GM21825 (cell line): Measurements from ENCODE around the gene DACT2.
"Not testable (repeated sequence)": the region's sequence is repeated elsewhere in the genome, so short reads cannot be mapped to it uniquely, and the experiment has no call there.

Source experiments
- ATAC-seq: cut with Tn5 transposase; IDR thresholded peaks from one replicate; pipeline ENCODE4 v1.9.1; 2021; ENCODE audit warnings: mild to moderate bottlenecking, moderate library complexity; ENCODE audit not compliant: unreplicated experiment

Gene DACT2

GRCh38 chr6:168326294-168327261 is 7.0 kb upstream of the DACT2 start:
- ATAC-seq, result no peak

GRCh38 chr6:168322966-168323365 is 3.4 kb upstream of the DACT2 start:
- ATAC-seq, result no peak

GRCh38 chr6:168320634-168321033 is 1.1 kb upstream of the DACT2 start:
- no peak for ATAC-seq

GRCh38 chr6:168318579-168319278 is 848 bp downstream of the DACT2 start:
- ATAC-seq, result no peak

- ATAC-seq, result no peak
Measured at GRCh38 chr6:168318090-168318489, 1.5 kb downstream of the DACT2 start.

GRCh38 chr6:168315596-168315995 is 4.0 kb downstream of the DACT2 start:
- ATAC-seq, result no peak

- ATAC-seq, result no peak
Measured at GRCh38 chr6:168314948-168315347, 4.6 kb downstream of the DACT2 start.

GRCh38 chr6:168314021-168314420 is 5.6 kb downstream of the DACT2 start:
- no peak for ATAC-seq

- no peak for ATAC-seq
Measured at GRCh38 chr6:168313431-168314011, 6.1 kb downstream of the DACT2 start.

- ATAC-seq, result not testable (repeated sequence)
Measured at GRCh38 chr6:168312125-168312507, 7.5 kb downstream of the DACT2 start.

GRCh38 chr6:168311410-168312124 is 8.0 kb downstream of the DACT2 start:
- no peak for ATAC-seq

GRCh38 chr6:168310945-168311344 is 8.6 kb downstream of the DACT2 start:
- no peak for ATAC-seq

- ATAC-seq, result no peak
Measured at GRCh38 chr6:168310403-168310802, 9.2 kb downstream of the DACT2 start.

- ATAC-seq, result no peak
Measured at GRCh38 chr6:168309997-168310396, 9.6 kb downstream of the DACT2 start.

- ATAC-seq, result no peak
Measured at GRCh38 chr6:168309183-168309582, 10.4 kb downstream of the DACT2 start.

GRCh38 chr6:168308390-168309144 is 11.0 kb downstream of the DACT2 start:
- ATAC-seq, result no peak

- ATAC-seq, result no peak
Measured at GRCh38 chr6:168307695-168308021, 11.9 kb downstream of the DACT2 start.

GRCh38 chr6:168307015-168307694 is 12.4 kb downstream of the DACT2 start:
- ATAC-seq, result no peak

- ATAC-seq, result no peak
Measured at GRCh38 chr6:168305863-168306262, 13.7 kb downstream of the DACT2 start.
